IMR-90 (cell line): Measurements from ENCODE around the gene HELZ.

Source experiments
- MXI1 ChIP-seq: IDR thresholded peaks from 2 replicates; pipeline ENCODE4 v1.6.1; 2012; ENCODE audit warnings: low read depth, mild to moderate bottlenecking, low read length, moderate library complexity, borderline replicate concordance
- RAD21 ChIP-seq: IDR thresholded peaks from 2 replicates; pipeline ENCODE4 v1.6.1; 2012; ENCODE audit warnings: low read length, improper control_type of control experiment

DNA sequence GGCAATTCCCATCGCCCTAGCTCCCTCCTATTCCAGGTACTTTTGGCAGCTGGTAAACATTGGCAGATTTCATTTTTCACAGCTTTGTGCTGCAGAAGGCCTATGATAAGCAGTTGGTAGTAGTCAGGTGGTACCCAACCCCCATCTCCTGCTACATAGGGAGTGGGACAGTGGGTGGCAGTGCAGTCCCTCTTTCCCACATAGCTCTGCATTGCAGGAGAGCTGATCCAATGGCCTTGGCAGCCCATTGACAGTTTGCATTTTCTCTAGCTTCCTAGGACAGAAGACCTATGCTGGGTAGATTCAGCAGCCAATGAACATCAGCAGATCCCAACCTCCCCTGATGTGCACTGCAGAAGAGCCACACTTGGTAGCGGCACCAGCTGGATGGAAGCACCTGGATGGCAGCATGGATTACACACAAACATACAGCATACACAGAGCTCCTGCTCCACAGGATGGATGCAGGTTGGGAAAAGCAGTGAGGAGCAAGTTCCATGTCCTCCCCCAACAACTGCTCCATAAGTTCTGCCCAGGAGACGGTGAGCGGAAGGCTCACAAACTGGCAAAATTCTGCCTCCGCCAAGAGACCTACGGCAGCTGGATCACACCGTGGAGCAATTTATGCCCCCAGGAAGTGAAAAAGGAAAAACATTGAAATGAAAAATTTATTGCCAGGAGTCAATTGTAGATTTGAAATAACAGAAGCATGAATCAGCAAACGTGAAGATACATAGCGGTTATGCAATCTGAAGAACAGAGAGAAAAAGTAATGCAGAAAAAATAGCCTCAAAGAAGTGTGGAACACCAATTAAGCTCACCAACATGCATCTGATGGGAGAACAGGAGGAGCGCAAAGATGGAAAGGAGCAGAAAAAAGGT lies 105.0 kb downstream of the HELZ start:
- TF ChIP-seq RAD21, result no peak
- no peak for TF ChIP-seq MXI1
